22Rv1 (cell line): ENCODE results near the gene TUSC7.

Experiments
- H3K27ac ChIP-seq: fragments of 450-650 bp; 2 replicates; pipeline ENCODE4 v1.5.1; 2017
- ZFX ChIP-seq: fragments of 450-650 bp; IDR thresholded peaks from 2 replicates; pipeline ENCODE4 v1.6.1; 2017; ENCODE audit warnings: antibody characterized with exemption, borderline replicate concordance
- TF ChIP-seq, protein P1 (sequence below): fragments of 450-650 bp; IDR thresholded peaks from 2 replicates; pipeline ENCODE4 v1.5.1; 2017; ENCODE audit warnings: mild to moderate bottlenecking

Gene TUSC7

DNA sequence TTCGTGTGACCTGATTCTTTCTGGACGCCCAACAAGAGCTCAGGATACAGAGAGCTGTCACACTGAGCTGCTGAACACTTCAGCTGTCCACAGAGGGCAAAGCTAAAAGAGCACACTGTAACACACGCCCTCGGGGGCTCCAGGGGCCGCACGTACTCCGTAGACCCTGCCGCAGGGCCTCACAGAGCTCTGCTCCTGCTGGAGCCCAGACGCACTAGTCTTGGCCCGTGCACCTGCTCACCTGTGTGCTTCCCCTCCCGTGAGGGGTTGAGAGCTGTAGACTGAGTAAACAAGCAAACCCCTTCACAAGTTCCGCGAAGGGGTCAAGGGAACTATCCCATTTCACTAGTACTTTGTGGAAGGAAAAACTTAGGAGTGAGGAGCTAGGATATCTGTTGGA lies 30.7 kb upstream of the TUSC7 start:
- no peak for TF ChIP-seq ZFX
- TF ChIP-seq, protein P1, sequence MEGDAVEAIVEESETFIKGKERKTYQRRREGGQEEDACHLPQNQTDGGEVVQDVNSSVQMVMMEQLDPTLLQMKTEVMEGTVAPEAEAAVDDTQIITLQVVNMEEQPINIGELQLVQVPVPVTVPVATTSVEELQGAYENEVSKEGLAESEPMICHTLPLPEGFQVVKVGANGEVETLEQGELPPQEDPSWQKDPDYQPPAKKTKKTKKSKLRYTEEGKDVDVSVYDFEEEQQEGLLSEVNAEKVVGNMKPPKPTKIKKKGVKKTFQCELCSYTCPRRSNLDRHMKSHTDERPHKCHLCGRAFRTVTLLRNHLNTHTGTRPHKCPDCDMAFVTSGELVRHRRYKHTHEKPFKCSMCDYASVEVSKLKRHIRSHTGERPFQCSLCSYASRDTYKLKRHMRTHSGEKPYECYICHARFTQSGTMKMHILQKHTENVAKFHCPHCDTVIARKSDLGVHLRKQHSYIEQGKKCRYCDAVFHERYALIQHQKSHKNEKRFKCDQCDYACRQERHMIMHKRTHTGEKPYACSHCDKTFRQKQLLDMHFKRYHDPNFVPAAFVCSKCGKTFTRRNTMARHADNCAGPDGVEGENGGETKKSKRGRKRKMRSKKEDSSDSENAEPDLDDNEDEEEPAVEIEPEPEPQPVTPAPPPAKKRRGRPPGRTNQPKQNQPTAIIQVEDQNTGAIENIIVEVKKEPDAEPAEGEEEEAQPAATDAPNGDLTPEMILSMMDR: no peak
- no peak overlapping the region for H3K27ac ChIP-seq

DNA sequence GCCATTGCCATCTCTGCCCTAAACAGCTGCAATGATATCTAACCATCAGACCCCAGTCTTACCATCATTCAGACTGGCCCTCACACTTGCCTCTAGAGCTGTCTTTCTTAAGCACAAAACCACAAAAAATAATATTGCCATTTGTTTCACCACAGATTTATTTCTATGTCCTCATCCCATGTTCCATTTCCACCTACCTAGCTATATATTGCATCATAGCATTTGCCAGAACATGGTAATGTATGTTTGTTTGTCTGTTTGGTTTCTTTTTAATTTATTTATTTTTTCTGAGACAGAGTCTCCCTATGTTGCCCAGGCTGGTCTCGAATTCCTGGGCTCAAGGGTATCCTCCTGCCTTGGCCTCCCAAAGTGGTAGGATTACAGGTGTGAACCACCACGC lies 18.5 kb upstream of the TUSC7 start:
- no peak for TF ChIP-seq ZFX
- TF ChIP-seq, protein P1: no peak
- H3K27ac ChIP-seq: no peak overlapping the region

DNA sequence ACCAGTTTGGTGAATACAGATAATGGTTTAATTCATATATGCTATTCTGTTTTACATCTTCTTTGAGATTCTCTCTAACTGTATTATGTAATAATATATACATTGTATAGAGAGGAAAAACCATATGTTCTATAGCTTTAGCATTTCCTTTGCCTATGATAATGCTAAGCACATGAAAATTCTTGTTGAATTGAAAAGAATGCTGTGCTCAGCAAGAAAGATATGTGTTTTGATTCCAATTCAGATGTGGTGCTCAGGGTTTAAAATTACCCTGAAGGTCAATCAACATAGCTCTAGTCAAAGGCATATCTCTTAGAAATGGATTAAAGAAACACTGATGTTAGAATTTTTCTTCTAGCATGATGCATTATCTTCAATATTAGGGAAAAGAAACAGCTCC lies 8.5 kb upstream of the TUSC7 start:
- no peak overlapping the region for H3K27ac ChIP-seq
- TF ChIP-seq, protein P1: no peak
- no peak for TF ChIP-seq ZFX

DNA sequence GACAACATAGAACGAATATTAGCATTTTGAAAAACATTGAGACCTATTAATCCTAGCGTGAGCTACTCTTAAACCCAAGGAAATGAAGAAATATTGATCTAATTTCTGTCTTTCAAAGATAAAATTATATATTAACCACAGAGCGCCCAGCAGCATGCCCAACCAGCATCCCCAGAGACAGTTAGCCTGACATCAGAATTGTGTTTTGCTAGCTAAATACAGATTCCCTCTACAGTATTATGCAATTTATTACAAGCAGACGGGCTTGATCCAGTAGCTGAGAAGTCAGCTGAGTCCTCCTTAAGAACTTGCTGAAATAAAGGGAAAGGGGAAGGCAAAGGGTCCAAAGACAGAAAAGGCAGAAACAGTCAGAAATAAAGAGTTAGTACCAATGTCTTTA lies 7.2 kb upstream of the TUSC7 start:
- H3K27ac ChIP-seq: no peak overlapping the region
- TF ChIP-seq, protein P1: no peak
- TF ChIP-seq ZFX: no peak

DNA sequence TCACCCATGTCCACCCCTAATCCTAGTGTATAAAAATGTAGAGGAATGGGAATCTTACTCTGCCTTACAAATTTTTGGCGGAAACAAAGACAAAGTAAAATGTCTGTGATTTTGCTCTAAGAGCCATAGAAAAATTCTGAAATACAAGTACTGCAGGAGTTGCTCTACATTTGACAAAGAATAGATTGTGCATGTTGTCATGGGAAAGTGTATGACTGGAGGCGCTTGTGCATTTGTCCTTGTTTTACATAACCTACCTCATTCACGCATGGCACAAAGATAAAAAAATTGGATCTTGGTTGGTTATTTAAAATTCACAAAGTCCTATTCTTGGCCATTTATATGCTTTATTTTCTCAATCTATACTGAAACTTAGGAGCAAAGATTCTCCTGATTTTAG lies 2.0 kb upstream of the TUSC7 start:
- TF ChIP-seq ZFX: no peak
- TF ChIP-seq, protein P1: no peak
- H3K27ac ChIP-seq: no peak overlapping the region

DNA sequence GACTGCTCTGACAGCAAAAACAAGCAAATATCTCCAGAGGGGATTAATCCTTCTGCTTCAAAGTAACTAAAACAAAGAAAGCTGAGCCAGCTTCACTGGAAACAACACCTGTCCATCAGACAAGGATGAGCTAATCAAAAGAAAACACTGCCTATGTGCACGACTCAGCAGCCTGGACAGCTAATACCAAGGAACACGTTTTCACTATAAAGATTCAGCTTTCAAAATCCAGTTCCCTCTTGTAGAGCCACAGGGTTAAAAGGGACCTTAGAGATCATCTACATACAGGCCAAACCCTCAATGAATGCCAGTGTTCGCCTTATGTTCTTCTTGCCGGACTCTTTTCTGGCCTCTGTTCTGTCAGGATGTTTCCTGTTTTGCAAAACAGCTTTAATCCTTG lies 6.9 kb downstream of the TUSC7 start:
- no peak overlapping the region for H3K27ac ChIP-seq
- TF ChIP-seq, protein P1: no peak
- TF ChIP-seq ZFX: no peak

DNA sequence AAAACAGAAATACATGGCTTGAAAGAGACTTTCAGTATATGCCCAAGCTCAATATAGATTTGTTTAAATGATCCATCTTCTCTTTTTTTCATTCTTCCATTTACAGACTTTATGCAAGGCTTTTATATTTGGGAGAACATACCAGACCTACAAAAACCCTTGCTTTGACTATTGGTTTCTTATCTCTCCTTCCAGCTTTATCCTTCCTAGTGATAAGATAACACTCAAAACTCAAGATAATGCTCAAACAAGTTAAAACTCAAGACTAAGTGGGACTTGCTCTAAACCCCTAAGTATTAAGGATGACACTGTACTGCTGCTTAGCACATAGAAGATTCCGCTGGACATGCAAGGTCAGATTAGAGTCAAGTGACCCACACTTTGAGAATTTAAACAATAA lies 8.0 kb downstream of the TUSC7 start:
- no peak for TF ChIP-seq ZFX
- TF ChIP-seq, protein P1: no peak
- H3K27ac ChIP-seq: no peak overlapping the region
